ENCODE results near the gene MKRN2.

GRCh38 chr3:12586403-12586802 is 29.5 kb downstream of the MKRN2 start:
- TF ChIP-seq, protein P1, sequence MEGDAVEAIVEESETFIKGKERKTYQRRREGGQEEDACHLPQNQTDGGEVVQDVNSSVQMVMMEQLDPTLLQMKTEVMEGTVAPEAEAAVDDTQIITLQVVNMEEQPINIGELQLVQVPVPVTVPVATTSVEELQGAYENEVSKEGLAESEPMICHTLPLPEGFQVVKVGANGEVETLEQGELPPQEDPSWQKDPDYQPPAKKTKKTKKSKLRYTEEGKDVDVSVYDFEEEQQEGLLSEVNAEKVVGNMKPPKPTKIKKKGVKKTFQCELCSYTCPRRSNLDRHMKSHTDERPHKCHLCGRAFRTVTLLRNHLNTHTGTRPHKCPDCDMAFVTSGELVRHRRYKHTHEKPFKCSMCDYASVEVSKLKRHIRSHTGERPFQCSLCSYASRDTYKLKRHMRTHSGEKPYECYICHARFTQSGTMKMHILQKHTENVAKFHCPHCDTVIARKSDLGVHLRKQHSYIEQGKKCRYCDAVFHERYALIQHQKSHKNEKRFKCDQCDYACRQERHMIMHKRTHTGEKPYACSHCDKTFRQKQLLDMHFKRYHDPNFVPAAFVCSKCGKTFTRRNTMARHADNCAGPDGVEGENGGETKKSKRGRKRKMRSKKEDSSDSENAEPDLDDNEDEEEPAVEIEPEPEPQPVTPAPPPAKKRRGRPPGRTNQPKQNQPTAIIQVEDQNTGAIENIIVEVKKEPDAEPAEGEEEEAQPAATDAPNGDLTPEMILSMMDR (IDR thresholded peaks at IDR 0.05) = no peak
- no peak for TF ChIP-seq POLR2A (IDR thresholded peaks at IDR 0.05)

Data from thyroid gland (tissue), 4 donors.